GM18870 (cell line): ENCODE data around the gene GPR132.

ENCODE experiments used
- ATAC-seq: cut with Tn5 transposase; IDR thresholded peaks from one replicate; pipeline ENCODE4 v1.9.1; 2021; ENCODE audit warnings: moderate library complexity; ENCODE audit not compliant: unreplicated experiment

GPR132 gene

GRCh38 chr14:105023144-105023543 lies 42.1 kb downstream of the GPR132 start:
- ATAC-seq, result no peak

- no peak for ATAC-seq
Observed at GRCh38 chr14:105022276-105022670, 43.0 kb downstream of the GPR132 start.

GRCh38 chr14:105021656-105022275 lies 43.5 kb downstream of the GPR132 start:
- ATAC-seq, result no peak

- ATAC-seq, result peak; percentile 38
Observed at GRCh38 chr14:105020815-105021655, 44.2 kb downstream of the GPR132 start, which contains the start of gene CDCA4. CDCA4 (minus strand) TSS chr14:105021083; CDS start chr14:105011929, 9,154 bp downstream.

- peak; percentile 9 for ATAC-seq
Observed at GRCh38 chr14:105019861-105020814, 45.1 kb downstream of the GPR132 start.

- no peak for ATAC-seq
Observed at GRCh38 chr14:105018414-105018813, 46.8 kb downstream of the GPR132 start.

GRCh38 chr14:105015905-105016304 lies 49.3 kb downstream of the GPR132 start:
- no peak for ATAC-seq

- no peak for ATAC-seq
Observed at GRCh38 chr14:105015242-105015641, 50.0 kb downstream of the GPR132 start.

- no peak for ATAC-seq
Observed at GRCh38 chr14:105014631-105015030, 50.6 kb downstream of the GPR132 start.

GRCh38 chr14:105014032-105014431 lies 51.2 kb downstream of the GPR132 start:
- ATAC-seq, result no peak

- ATAC-seq, result no peak
Observed at GRCh38 chr14:105013150-105013785, 52.0 kb downstream of the GPR132 start.

GRCh38 chr14:105012171-105012985 lies 52.9 kb downstream of the GPR132 start:
- ATAC-seq, result no peak

GRCh38 chr14:105011312-105011990 lies 53.8 kb downstream of the GPR132 start:
- no peak for ATAC-seq

- ATAC-seq, result no peak
Observed at GRCh38 chr14:105010891-105011291, 54.3 kb downstream of the GPR132 start.

- no peak for ATAC-seq
Observed at GRCh38 chr14:105010106-105010505, 55.1 kb downstream of the GPR132 start.

- no peak for ATAC-seq
Observed at GRCh38 chr14:105007593-105008264, 57.5 kb downstream of the GPR132 start.

- ATAC-seq, result no peak
Observed at GRCh38 chr14:105006831-105007592, 58.2 kb downstream of the GPR132 start.
